ENCODE data around the gene CCR8.

- TF ChIP-seq CTCF (IDR thresholded peaks at IDR 0.05) (no peak), POLR2A (IDR thresholded peaks at IDR 0.05) (no peak)
Measured at GRCh38 chr3:39302178-39302577, 27.3 kb upstream of the CCR8 start.
